Stomach (tissue), 9 donors: ENCODE measurements around the gene SCMH1. TPM values are rescaled to one million over a fixed set of nuclear protein-coding genes. Genes with fewer than 3 reads are reported as not detected.

Experiments used
- DNase-seq, 2 donors: peaks; one replicate each; pipeline versions ENCODE4 v3.0.0 to v3.0.0-alpha.2; 2013 to 2019
- H3K27ac ChIP-seq, 5 donors: fragments of 200-600 bp in 4 of 5; sonication (generic) in 4 of 5; one replicate each; pipeline ENCODE4 v1.5.1; 2013 to 2019; ENCODE audit warnings: mild to moderate bottlenecking in 1 of 5, moderate library complexity in 1 of 5
- H3K27me3 ChIP-seq, 3 donors: fragments of 200-600 bp; sonication (generic); one replicate each; pipeline ENCODE4 v1.5.1; 2017 to 2019; ENCODE audit warnings: mixed run types in 1 of 3
- H3K36me3 ChIP-seq, 4 donors: fragments of 200-600 bp; sonication (generic); 1 replicate in 3 of 4; 2 replicates in 1 of 4; pipeline ENCODE4 v1.5.1; 2016 to 2019
- H3K4me1 ChIP-seq, 4 donors: fragments of 200-600 bp; sonication (generic); one replicate each; pipeline ENCODE4 v1.5.1; 2016 to 2019
- H3K4me3 ChIP-seq, 4 donors: fragments of 200-600 bp; sonication (generic) in 3 of 4; one replicate each; pipeline ENCODE4 v1.5.1; 2016 to 2019; ENCODE audit warnings: mild to moderate bottlenecking in 1 of 4
- H3K9me3 ChIP-seq, 4 donors: fragments of 200-600 bp; sonication (generic); one replicate each; pipeline ENCODE4 v1.5.1; 2016 to 2019
- CTCF ChIP-seq, 7 experiments: fragments of 450-650 bp in 4 of 7; fragments of 200-600 bp in 3 of 7; sonication (generic) in 3 of 7; IDR thresholded peaks; one replicate each; pipeline ENCODE4 v1.5.1; 2016 to 2019; ENCODE audit warnings: antibody characterized with exemption in 7 of 7, control low read depth in 2 of 7, mild to moderate bottlenecking in 1 of 7
- EP300 ChIP-seq: sonication (generic); formaldehyde crosslinking; IDR thresholded peaks from one replicate; pipeline ENCODE4 v1.6.1; 2017; ENCODE audit warnings: antibody characterized with exemption
- POLR2A ChIP-seq, 4 donors: fragments of 450-650 bp; IDR thresholded peaks; one replicate each; pipeline ENCODE4 v1.6.1; 2016; ENCODE audit warnings: antibody characterized with exemption in 4 of 4, control low read depth in 2 of 4, mild to moderate bottlenecking in 1 of 4, moderate library complexity in 1 of 4
- POLR2AphosphoS5 ChIP-seq, 3 donors: sonication (generic); formaldehyde crosslinking; IDR thresholded peaks; one replicate each; pipeline ENCODE4 v1.6.1; 2016; ENCODE audit warnings: antibody characterized with exemption in 3 of 3
- WGBS, 5 donors: extraction: QIAGEN DNeasy Blood & Tissue Kit in 3 of 5; methylation state at CpG; one replicate each; pipeline versions ENCODE4 v1.1.5 to v1.1.7; 2013 to 2018; 5-methylcytosine and 5-hydroxymethylcytosine counted together
- intact Hi-C: fragments of 100-400 bp; cut with DNase I; formaldehyde crosslinking; loops from one replicate; pipeline ENCODE4 v1.15.1; 2023; ENCODE audit warnings: low total_unique reads
- polyA plus RNA-seq, 3 donors: library from polyadenylated mRNA; stranded (reverse); fragments of 200-250 nt; gene quantifications; one replicate each; pipeline ENCODE4 v1.2.3, GENCODE V29; 2013
- total RNA-seq, 5 donors: library from RNA; depleted of rRNA; stranded (reverse); fragments of >200 nt; gene quantifications; one replicate each; pipeline versions ENCODE4 v1.1.0 to v1.2.3, GENCODE V29; 2014 to 2016
- donor health status: healthy with polysubstance abuse.
- donor health status: Bipolar disorder and iron deficiency.
- donor health status: healthy.

SCMH1 gene
- total and polyA plus RNA-seq, 8 donors: 22.6 to 84.6 (median 35.6) TPM

DNA sequence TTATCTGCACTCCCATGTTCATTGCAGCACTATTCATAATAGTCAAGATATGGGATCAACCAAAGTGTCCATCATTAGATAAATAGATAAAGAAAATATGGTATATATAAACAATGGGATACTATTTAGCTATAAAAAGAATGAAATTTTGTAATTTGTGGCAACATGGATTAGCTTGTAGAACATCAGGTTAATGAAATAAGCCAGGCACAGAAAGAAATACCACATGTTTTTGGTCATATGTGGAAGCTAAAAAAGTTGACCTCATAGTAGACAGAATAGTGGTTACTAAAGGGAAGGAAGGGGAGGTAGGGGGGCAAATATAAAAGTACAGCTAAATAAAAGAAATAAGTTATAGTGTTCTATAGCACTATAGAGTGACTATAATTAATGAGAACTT lies 68.5 kb downstream of the SCMH1 start:
- DNase-seq: no peak
- intact Hi-C loops: no loop called here
- H3K27me3 ChIP-seq: no peaks in the 10 kb centered on the region
- no peak overlapping the region for H3K27ac ChIP-seq
- H3K4me3 ChIP-seq: no peak overlapping the region
- TF ChIP-seq POLR2AphosphoS5 (IDR thresholded peaks at IDR 0.05) (no peak), POLR2A (IDR thresholded peaks at IDR 0.05) (no peak), EP300 (no peak), CTCF (IDR thresholded peaks at IDR 0.05) (no peak)
- H3K9me3 ChIP-seq: peaks cover 0 to 9% (median 8%) of the 10 kb centered on the region in 4 donors
- H3K4me1 ChIP-seq: peaks cover 0 to 35% (median 7%) of the 10 kb centered on the region in 4 donors
- H3K36me3 ChIP-seq: peaks cover 0 to 9% (median 4%) of the 10 kb centered on the region in 4 donors

DNA sequence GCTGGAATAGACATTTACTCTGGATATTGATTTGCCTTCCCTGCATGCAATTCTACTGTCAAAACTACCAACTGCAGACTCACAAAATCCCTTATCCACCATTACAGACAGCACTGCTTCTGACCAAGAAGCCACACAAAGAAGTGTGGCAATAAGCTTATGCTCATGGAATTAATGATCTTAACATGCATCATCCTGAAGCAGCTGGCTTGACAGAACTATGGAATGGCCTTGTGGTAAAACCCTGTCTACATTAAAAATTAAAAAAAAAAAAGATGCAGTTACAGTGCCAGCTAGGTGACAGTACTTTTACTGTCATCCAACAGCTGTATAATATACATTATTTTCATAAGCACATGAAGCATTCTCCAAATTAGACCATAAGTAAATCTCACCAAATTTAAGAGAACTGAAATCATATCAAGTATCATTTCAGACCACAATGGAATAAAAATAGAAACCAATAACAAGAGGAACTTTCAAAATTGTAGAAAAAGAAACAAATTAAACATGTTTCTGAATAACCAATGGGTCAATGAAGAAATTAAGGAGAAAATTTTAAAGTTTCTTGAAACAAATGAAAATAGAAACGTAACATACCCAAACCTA lies 70.7 kb downstream of the SCMH1 start:
- H3K36me3 ChIP-seq: peaks cover 0 to 6% (median 2%) of the 10 kb centered on the region in 4 donors
- WGBS, 5 donors: 33 to 69% (median 49%) methylated on average over 1 of the region's 1 CpG
- TF ChIP-seq POLR2A (IDR thresholded peaks at IDR 0.05): no peak
- no peak for TF ChIP-seq CTCF (IDR thresholded peaks at IDR 0.05)
- TF ChIP-seq POLR2AphosphoS5 (IDR thresholded peaks at IDR 0.05): no peak
- TF ChIP-seq EP300: no peak
- no peak overlapping the region for H3K4me3 ChIP-seq
- peaks cover 0 to 16% (median 9%) of the 10 kb centered on the region in 4 donors for H3K9me3 ChIP-seq
- no peaks in the 10 kb centered on the region for H3K27me3 ChIP-seq
- H3K4me1 ChIP-seq: peaks cover 0 to 35% (median 7%) of the 10 kb centered on the region in 4 donors
- intact Hi-C loops: no loop called here
- no peak for DNase-seq
- H3K27ac ChIP-seq: no peak overlapping the region

DNA sequence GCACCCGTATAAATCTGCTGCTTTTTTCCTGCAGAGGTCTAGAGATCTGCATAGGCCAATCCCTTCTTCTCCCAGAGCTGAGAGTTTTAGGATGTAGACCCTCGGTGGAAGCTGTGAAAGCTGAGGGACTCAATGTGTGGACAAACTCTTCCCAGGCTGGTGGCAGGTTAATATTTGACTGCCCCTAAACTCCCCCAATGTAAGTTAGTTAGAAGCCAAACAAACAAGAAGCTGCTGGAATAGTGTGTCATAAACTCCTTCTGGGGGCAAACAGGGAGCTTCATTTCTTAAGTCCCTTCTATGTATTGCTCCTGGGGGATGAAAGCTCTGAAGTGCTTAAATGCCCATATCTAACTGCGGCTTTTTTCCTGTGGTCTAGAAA lies 72.3 kb downstream of the SCMH1 start:
- peaks cover 0 to 27% (median 5%) of the 10 kb centered on the region in 4 donors for H3K4me1 ChIP-seq
- H3K27ac ChIP-seq: no peak overlapping the region
- 86 to 97% (median 93%) methylated on average over 3 of the region's 3 CpGs for WGBS, 5 donors
- peaks cover 0 to 6% (median 0%) of the 10 kb centered on the region in 4 donors for H3K36me3 ChIP-seq
- no peak overlapping the region for H3K4me3 ChIP-seq
- TF ChIP-seq EP300: no peak
- no peak for TF ChIP-seq POLR2AphosphoS5 (IDR thresholded peaks at IDR 0.05)
- TF ChIP-seq CTCF (IDR thresholded peaks at IDR 0.05): no peak
- TF ChIP-seq POLR2A (IDR thresholded peaks at IDR 0.05): no peak
- no peak for DNase-seq
- intact Hi-C loops: no loop called here
- peaks cover 0 to 13% (median 5%) of the 10 kb centered on the region in 4 donors for H3K9me3 ChIP-seq
- H3K27me3 ChIP-seq: no peaks in the 10 kb centered on the region

GRCh38 chr1:41169066-41169798 lies 72.9 kb downstream of the SCMH1 start:
- H3K4me1 ChIP-seq: peaks cover 0 to 21% (median 5%) of the 10 kb centered on the region in 4 donors
- H3K9me3 ChIP-seq: peaks cover 0 to 13% (median 5%) of the 10 kb centered on the region in 4 donors
- WGBS, 5 donors: 67 to 93% (median 75%) methylated on average over 7 of the region's 7 CpGs
- no peak for TF ChIP-seq POLR2A (IDR thresholded peaks at IDR 0.05)
- peak in 1 of 3 donors; percentile 5 for TF ChIP-seq POLR2AphosphoS5 (IDR thresholded peaks at IDR 0.05)
- H3K36me3 ChIP-seq: peaks cover 0 to 6% (median 0%) of the 10 kb centered on the region in 4 donors
- intact Hi-C loops: no loop called here
- no peak overlapping the region for H3K27ac ChIP-seq
- H3K27me3 ChIP-seq: no peaks in the 10 kb centered on the region
- no peak overlapping the region for H3K4me3 ChIP-seq
- DNase-seq: no peak
